ENCODE data around the gene CEBPG. TPM values are rescaled to one million over a fixed set of nuclear protein-coding genes. Genes with fewer than 3 reads are reported as not detected.

Gene CEBPG
- total RNA-seq, 1 experiment from 2014 or later: 41.5 TPM

DNA sequence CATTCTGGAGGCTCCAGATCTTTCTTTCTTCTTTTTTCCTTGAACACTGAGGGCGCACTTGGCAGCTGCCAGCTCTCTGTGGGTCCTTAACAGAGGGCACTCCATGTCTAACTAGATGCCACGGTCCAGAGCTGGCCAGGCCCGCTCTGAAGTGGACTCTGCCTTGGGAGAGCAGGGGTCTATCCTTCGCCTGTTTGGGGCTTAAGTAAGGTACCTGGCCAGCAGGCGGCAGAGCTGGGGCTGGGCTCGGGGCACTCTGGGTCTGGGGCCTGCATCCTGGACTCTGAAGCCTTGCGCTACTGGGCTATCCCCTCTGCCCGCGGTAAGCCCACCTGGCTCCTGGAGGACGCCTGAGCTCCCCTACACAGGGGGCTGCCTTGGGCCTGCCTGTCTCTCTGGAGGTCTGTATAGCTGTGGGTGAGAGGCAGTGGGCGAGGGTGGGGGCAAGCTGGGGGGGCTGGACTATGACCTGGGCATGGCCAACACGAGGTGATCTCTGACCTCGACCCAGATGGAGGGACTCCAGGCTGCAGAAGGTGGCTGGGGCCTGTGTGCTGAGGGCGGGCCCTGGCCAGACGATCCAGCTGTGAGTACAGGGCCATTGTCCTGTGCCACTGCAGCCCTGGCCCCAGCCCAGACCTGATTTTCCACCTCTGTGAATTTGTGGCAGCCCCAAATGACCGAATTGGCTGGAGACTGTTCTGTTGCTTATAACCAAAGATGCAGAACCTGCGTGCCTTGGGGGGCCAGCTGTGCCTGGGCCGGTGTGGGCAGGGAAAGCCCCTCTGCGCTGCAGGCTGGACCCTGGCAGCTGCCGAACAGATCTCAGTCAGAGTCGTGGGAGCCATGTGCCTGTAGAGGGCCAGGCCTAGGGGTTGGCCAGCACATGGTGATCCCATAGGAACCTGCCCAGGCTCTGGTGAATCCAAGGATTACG lies 26.5 kb downstream of the CEBPG start:
- no peak overlapping the region for H3K4me3 ChIP-seq (ENCODE audit: low read depth in 2 of 2, low read length in 2 of 2)
- BruUV-seq (replicated peaks): no TSS peak
- H3K4me1 ChIP-seq (ENCODE audit: control insufficient read depth, insufficient read depth, low read length): peaks cover 13% of the 10 kb centered on the region
- no peak overlapping the region for H3K27ac ChIP-seq (ENCODE audit: low read length)
- DNase-seq (ENCODE audit: low read depth, low spot score) (no peak), ATAC-seq (no peak)
- H3K36me3 ChIP-seq (ENCODE audit: control insufficient read depth, insufficient read depth, low read length): no peaks in the 10 kb centered on the region
- ChIA-PET POLR2A (no interaction called here), CTCF (interaction anchor here (0.5 to 0.9 kb wide), 2 partner anchors 165 to 309 kb away, joined by 3 read pairs; no protein-coding TSS in a partner anchor)
- H3K9me3 ChIP-seq (ENCODE audit: control insufficient read depth, insufficient read depth, low read depth, low read length): no peaks in the 10 kb centered on the region
- TF ChIP-seq POLR2AphosphoS5 (IDR thresholded peaks at IDR 0.05; ENCODE audit: low read depth, low read length) (no peak), SIN3A (IDR thresholded peaks at IDR 0.05; ENCODE audit: borderline replicate concordance, insufficient read depth, low read depth, low read length) (no peak), TCF7L2 (IDR thresholded peaks at IDR 0.05; ENCODE audit: low read depth, low read length) (no peak), REST (IDR thresholded peaks at IDR 0.05; ENCODE audit: insufficient read depth in 1 of 2, low read depth in 2 of 2, low read length in 1 of 2) (no peak)
- TF ChIP-seq, protein P1, sequence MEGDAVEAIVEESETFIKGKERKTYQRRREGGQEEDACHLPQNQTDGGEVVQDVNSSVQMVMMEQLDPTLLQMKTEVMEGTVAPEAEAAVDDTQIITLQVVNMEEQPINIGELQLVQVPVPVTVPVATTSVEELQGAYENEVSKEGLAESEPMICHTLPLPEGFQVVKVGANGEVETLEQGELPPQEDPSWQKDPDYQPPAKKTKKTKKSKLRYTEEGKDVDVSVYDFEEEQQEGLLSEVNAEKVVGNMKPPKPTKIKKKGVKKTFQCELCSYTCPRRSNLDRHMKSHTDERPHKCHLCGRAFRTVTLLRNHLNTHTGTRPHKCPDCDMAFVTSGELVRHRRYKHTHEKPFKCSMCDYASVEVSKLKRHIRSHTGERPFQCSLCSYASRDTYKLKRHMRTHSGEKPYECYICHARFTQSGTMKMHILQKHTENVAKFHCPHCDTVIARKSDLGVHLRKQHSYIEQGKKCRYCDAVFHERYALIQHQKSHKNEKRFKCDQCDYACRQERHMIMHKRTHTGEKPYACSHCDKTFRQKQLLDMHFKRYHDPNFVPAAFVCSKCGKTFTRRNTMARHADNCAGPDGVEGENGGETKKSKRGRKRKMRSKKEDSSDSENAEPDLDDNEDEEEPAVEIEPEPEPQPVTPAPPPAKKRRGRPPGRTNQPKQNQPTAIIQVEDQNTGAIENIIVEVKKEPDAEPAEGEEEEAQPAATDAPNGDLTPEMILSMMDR (IDR thresholded peaks at IDR 0.05): no peak
- no peaks in the 10 kb centered on the region for H3K27me3 ChIP-seq (ENCODE audit: control insufficient read depth, insufficient read depth, low read length)
- intact Hi-C loops (cut with micrococcal nuclease; ENCODE audit: unreplicated experiment): no loop called here
- in situ Hi-C loops (cut with HindIII; ENCODE audit: low pct_unique_long_range_greater_than_20kb, low sequenced_read_pairs): no loop called here

GRCh38 chr19:33400856-33401682 lies 27.6 kb downstream of the CEBPG start:
- ChIA-PET CTCF (no interaction called here), POLR2A (no interaction called here)
- intact Hi-C loops (cut with micrococcal nuclease; ENCODE audit: unreplicated experiment) (no loop called here), in situ Hi-C loops (cut with HindIII; ENCODE audit: low pct_unique_long_range_greater_than_20kb, low sequenced_read_pairs) (no loop called here)
- Histone ChIP-seq H3K27ac (ENCODE audit: low read length) (no peak overlapping the region), H3K36me3 (ENCODE audit: control insufficient read depth, insufficient read depth, low read length) (no peaks in the 10 kb centered on the region), H3K9me3 (ENCODE audit: control insufficient read depth, insufficient read depth, low read depth, low read length) (no peaks in the 10 kb centered on the region), H3K27me3 (ENCODE audit: control insufficient read depth, insufficient read depth, low read length) (no peaks in the 10 kb centered on the region), H3K4me1 (ENCODE audit: control insufficient read depth, insufficient read depth, low read length) (peaks cover 4% of the 10 kb centered on the region; the same call in 1 of the 2 replicates), H3K4me3 (ENCODE audit: low read depth in 2 of 2, low read length in 2 of 2) (no peak overlapping the region)
- TF ChIP-seq SIN3A (IDR thresholded peaks at IDR 0.05; ENCODE audit: borderline replicate concordance, insufficient read depth, low read depth, low read length) (no peak), POLR2AphosphoS5 (IDR thresholded peaks at IDR 0.05; ENCODE audit: low read depth, low read length) (no peak), TCF7L2 (IDR thresholded peaks at IDR 0.05; ENCODE audit: low read depth, low read length) (no peak), REST (IDR thresholded peaks at IDR 0.05; ENCODE audit: insufficient read depth in 1 of 2, low read depth in 2 of 2, low read length in 1 of 2) (no peak)
- TF ChIP-seq, protein P1 (IDR thresholded peaks at IDR 0.05): no peak
- ATAC-seq (no peak), DNase-seq (ENCODE audit: low read depth, low spot score) (no peak)
- BruUV-seq (replicated peaks): no TSS peak

Measured in Panc1 (cell line).